GM21528 (cell line): ENCODE measurements around the gene CDRT4.

Experiments
- ATAC-seq: cut with Tn5 transposase; IDR thresholded peaks from one replicate; pipeline ENCODE4 v1.9.1; 2021; ENCODE audit warnings: mild to moderate bottlenecking, moderate library complexity; ENCODE audit not compliant: unreplicated experiment, low FRiP score

CDRT4 gene

GRCh38 chr17:15436473-15437302 is 30.7 kb downstream of the CDRT4 start:
- ATAC-seq: no peak

GRCh38 chr17:15434956-15435355 is 32.5 kb downstream of the CDRT4 start:
- ATAC-seq: no peak

GRCh38 chr17:15432807-15433611 is 34.4 kb downstream of the CDRT4 start:
- ATAC-seq: no peak

GRCh38 chr17:15431766-15432165 is 35.7 kb downstream of the CDRT4 start:
- no peak for ATAC-seq

GRCh38 chr17:15431196-15431595 is 36.2 kb downstream of the CDRT4 start:
- ATAC-seq: no peak

- ATAC-seq: no peak
These were observed 42.9 kb downstream of the CDRT4 start for GRCh38 chr17:15424521-15424920.

GRCh38 chr17:15422392-15422965 is 44.9 kb downstream of the CDRT4 start:
- no peak for ATAC-seq

- ATAC-seq: no peak
These were observed 48.6 kb downstream of the CDRT4 start for GRCh38 chr17:15418781-15419180.

GRCh38 chr17:15414532-15415306 is 52.7 kb downstream of the CDRT4 start:
- no peak for ATAC-seq

GRCh38 chr17:15413101-15413771 is 54.2 kb downstream of the CDRT4 start:
- ATAC-seq: no peak

GRCh38 chr17:15412606-15413005 is 54.8 kb downstream of the CDRT4 start:
- no peak for ATAC-seq

GRCh38 chr17:15411384-15412198 is 55.8 kb downstream of the CDRT4 start:
- no peak for ATAC-seq

- ATAC-seq: no peak
These were observed 57.6 kb downstream of the CDRT4 start for GRCh38 chr17:15409721-15410250.

- no peak for ATAC-seq
These were observed 58.6 kb downstream of the CDRT4 start for GRCh38 chr17:15408803-15409202.

GRCh38 chr17:15406081-15406480 is 61.3 kb downstream of the CDRT4 start:
- ATAC-seq: no peak

GRCh38 chr17:15405058-15405415 is 62.4 kb downstream of the CDRT4 start:
- no peak for ATAC-seq

GRCh38 chr17:15404106-15405057 is 63.0 kb downstream of the CDRT4 start:
- ATAC-seq: no peak
